Stimulated activated effector memory CD8-positive, alpha-beta T cell treated with anti-CD3 and anti-CD28 coated beads, Interleukin-12 subunit alpha, Interleukin-12 subunit beta, amount 100 ng/mL, for 72 hours (primary cell): ENCODE results near the gene CAMKMT.
"Not testable (repeated sequence)": the region's sequence is repeated elsewhere in the genome, so short reads cannot be mapped to it uniquely, and the experiment has no call there.

Source experiments
- ATAC-seq: fragments of 150-1000 bp; cut with Tn5 transposase; 2 replicates; pipeline ENCODE4 v1.10.0; 2021
- DNase-seq, 2 donors: peaks; one replicate each; pipeline ENCODE4 v3.0.0; 2021 to 2022; ENCODE audit warnings: low spot score in 2 of 2
- H3K27ac Mint-ChIP-seq: one replicate; pipeline ENCODE4 v1.8.0; 2022; ENCODE audit warnings: mild to moderate bottlenecking, mixed read lengths
- H3K36me3 Mint-ChIP-seq: one replicate; pipeline ENCODE4 v1.8.0; 2022; ENCODE audit warnings: mild to moderate bottlenecking, mixed read lengths
- H3K4me1 Mint-ChIP-seq: one replicate; pipeline ENCODE4 v1.8.0; 2022; ENCODE audit warnings: mixed read lengths
- H3K4me3 Mint-ChIP-seq: one replicate; pipeline ENCODE4 v1.8.0; 2022; ENCODE audit warnings: mild to moderate bottlenecking, mixed read lengths
- H3K9me3 Mint-ChIP-seq: one replicate; pipeline ENCODE4 v1.8.0; 2022; ENCODE audit warnings: mixed read lengths

CAMKMT gene

GRCh38 chr2:44560941-44561340, 199.2 kb downstream of the CAMKMT start:
- no peaks in the 10 kb centered on the region for H3K36me3 Mint-ChIP-seq
- DNase-seq (no peak), ATAC-seq (no peak)
- H3K4me3 Mint-ChIP-seq, result no peak overlapping the region
- H3K4me1 Mint-ChIP-seq, result no peaks in the 10 kb centered on the region
- H3K27ac Mint-ChIP-seq, result no peak overlapping the region
- no peaks in the 10 kb centered on the region for H3K9me3 Mint-ChIP-seq

GRCh38 chr2:44562737-44563136, 201.0 kb downstream of the CAMKMT start:
- H3K9me3 Mint-ChIP-seq, result no peaks in the 10 kb centered on the region
- no peak for ATAC-seq
- no peak for DNase-seq

GRCh38 chr2:44564752-44565151, 203.0 kb downstream of the CAMKMT start:
- no peak for DNase-seq
- no peak for ATAC-seq
- Mint-ChIP-seq H3K9me3 (no peaks in the 10 kb centered on the region), H3K4me3 (no peak overlapping the region), H3K27ac (no peak overlapping the region), H3K36me3 (no peaks in the 10 kb centered on the region), H3K4me1 (peaks cover 12% of the 10 kb centered on the region)

More at GRCh38 chr2:44562737-44563136, 201.0 kb downstream of the CAMKMT start:
- Mint-ChIP-seq H3K36me3 (no peaks in the 10 kb centered on the region), H3K27ac (no peak overlapping the region), H3K4me3 (no peak overlapping the region), H3K4me1 (no peaks in the 10 kb centered on the region)

- Mint-ChIP-seq H3K36me3 (no peaks in the 10 kb centered on the region), H3K4me1 (peaks cover 17% of the 10 kb centered on the region), H3K9me3 (no peaks in the 10 kb centered on the region), H3K27ac (no peak overlapping the region), H3K4me3 (no peak overlapping the region)
- DNase-seq, result no peak
- no peak for ATAC-seq
These were observed 204.3 kb downstream of the CAMKMT start for GRCh38 chr2:44566059-44566458.

GRCh38 chr2:44569491-44569890, 207.7 kb downstream of the CAMKMT start:
- ATAC-seq, result no peak
- no peaks in the 10 kb centered on the region for H3K36me3 Mint-ChIP-seq
- no peak overlapping the region for H3K27ac Mint-ChIP-seq

GRCh38 chr2:44570271-44570670, 208.5 kb downstream of the CAMKMT start:
- H3K36me3 Mint-ChIP-seq, result no peaks in the 10 kb centered on the region
- peaks cover 27% of the 10 kb centered on the region for H3K4me1 Mint-ChIP-seq
- H3K9me3 Mint-ChIP-seq, result no peaks in the 10 kb centered on the region
- ATAC-seq (no peak), DNase-seq (no peak)
- no peak overlapping the region for H3K27ac Mint-ChIP-seq
- no peak overlapping the region for H3K4me3 Mint-ChIP-seq

More at GRCh38 chr2:44569491-44569890, 207.7 kb downstream of the CAMKMT start:
- DNase-seq, result no peak
- Mint-ChIP-seq H3K4me1 (peaks cover 27% of the 10 kb centered on the region), H3K9me3 (no peaks in the 10 kb centered on the region), H3K4me3 (no peak overlapping the region)

GRCh38 chr2:44570777-44571176, 209.0 kb downstream of the CAMKMT start:
- H3K9me3 Mint-ChIP-seq, result no peaks in the 10 kb centered on the region
- H3K4me3 Mint-ChIP-seq, result no peak overlapping the region
- H3K36me3 Mint-ChIP-seq, result no peaks in the 10 kb centered on the region
- peaks cover 27% of the 10 kb centered on the region for H3K4me1 Mint-ChIP-seq
- DNase-seq, result no peak
- no peak for ATAC-seq
- no peak overlapping the region for H3K27ac Mint-ChIP-seq

GRCh38 chr2:44572196-44572900, 210.6 kb downstream of the CAMKMT start:
- no peak overlapping the region for H3K4me3 Mint-ChIP-seq
- peak; percentile 65 for ATAC-seq

GRCh38 chr2:44573996-44574395, 212.2 kb downstream of the CAMKMT start:
- DNase-seq (no peak), ATAC-seq (no peak)
- no peak overlapping the region for H3K27ac Mint-ChIP-seq
- H3K4me1 Mint-ChIP-seq, result peaks cover 30% of the 10 kb centered on the region
- no peaks in the 10 kb centered on the region for H3K9me3 Mint-ChIP-seq
- no peak overlapping the region for H3K4me3 Mint-ChIP-seq
- no peaks in the 10 kb centered on the region for H3K36me3 Mint-ChIP-seq

More at GRCh38 chr2:44572196-44572900, 210.6 kb downstream of the CAMKMT start:
- no peak for DNase-seq
- Mint-ChIP-seq H3K36me3 (no peaks in the 10 kb centered on the region), H3K9me3 (no peaks in the 10 kb centered on the region), H3K4me1 (peaks cover 27% of the 10 kb centered on the region), H3K27ac (peak overlapping the region; percentile 16)

GRCh38 chr2:44578471-44579093, 216.8 kb downstream of the CAMKMT start:
- DNase-seq, result no peak
- H3K4me3 Mint-ChIP-seq, result peak overlapping the region; percentile 27
- ATAC-seq, result peak; percentile 98
- no peaks in the 10 kb centered on the region for H3K36me3 Mint-ChIP-seq
- H3K4me1 Mint-ChIP-seq, result peaks cover 17% of the 10 kb centered on the region
- H3K27ac Mint-ChIP-seq, result peak overlapping the region; percentile 12
- no peaks in the 10 kb centered on the region for H3K9me3 Mint-ChIP-seq

- DNase-seq (no peak), ATAC-seq (no peak)
- Mint-ChIP-seq H3K4me1 (peaks cover 17% of the 10 kb centered on the region), H3K36me3 (no peaks in the 10 kb centered on the region), H3K4me3 (peak overlapping the region; percentile 27), H3K9me3 (no peaks in the 10 kb centered on the region), H3K27ac (peak overlapping the region; percentile 12)
These were observed 217.5 kb downstream of the CAMKMT start for GRCh38 chr2:44579115-44579836.

- H3K4me3 Mint-ChIP-seq, result peak overlapping the region; percentile 27
- H3K27ac Mint-ChIP-seq, result no peak overlapping the region
- no peak for DNase-seq
- peaks cover 17% of the 10 kb centered on the region for H3K4me1 Mint-ChIP-seq
- H3K9me3 Mint-ChIP-seq, result no peaks in the 10 kb centered on the region
- H3K36me3 Mint-ChIP-seq, result no peaks in the 10 kb centered on the region
- no peak for ATAC-seq
These were observed 218.1 kb downstream of the CAMKMT start for GRCh38 chr2:44579837-44580230.

GRCh38 chr2:44580875-44581515, 219.2 kb downstream of the CAMKMT start:
- peak; percentile 35 for ATAC-seq
- Mint-ChIP-seq H3K9me3 (no peaks in the 10 kb centered on the region), H3K27ac (no peak overlapping the region), H3K36me3 (no peaks in the 10 kb centered on the region), H3K4me3 (no peak overlapping the region), H3K4me1 (peaks cover 17% of the 10 kb centered on the region)
- no peak for DNase-seq

GRCh38 chr2:44582363-44583008, 220.7 kb downstream of the CAMKMT start:
- H3K9me3 Mint-ChIP-seq, result no peaks in the 10 kb centered on the region
- DNase-seq, result no peak
- no peak for ATAC-seq
- H3K27ac Mint-ChIP-seq, result no peak overlapping the region
- peaks cover 17% of the 10 kb centered on the region for H3K4me1 Mint-ChIP-seq
- H3K4me3 Mint-ChIP-seq, result no peak overlapping the region
- no peaks in the 10 kb centered on the region for H3K36me3 Mint-ChIP-seq

- not testable (repeated sequence) for H3K27ac Mint-ChIP-seq, H3K36me3 Mint-ChIP-seq, H3K4me3 Mint-ChIP-seq, H3K9me3 Mint-ChIP-seq, DNase-seq, ATAC-seq, H3K4me1 Mint-ChIP-seq
These were observed 233.9 kb downstream of the CAMKMT start for GRCh38 chr2:44595615-44596014.
